Stimulated activated CD4-positive, alpha-beta T cell treated with anti-CD3 and anti-CD28 coated beads, Interleukin-4, amount 100 ng/mL, for 24 hours (primary cell): ENCODE measurements around the gene RIOK1.
"Not testable (repeated sequence)": the region's sequence is repeated elsewhere in the genome, so short reads cannot be mapped to it uniquely, and the experiment has no call there.

ENCODE experiments used
- DNase-seq: peaks from one replicate; pipeline ENCODE4 v3.0.0-alpha.2; 2020

The RIOK1 gene

DNA sequence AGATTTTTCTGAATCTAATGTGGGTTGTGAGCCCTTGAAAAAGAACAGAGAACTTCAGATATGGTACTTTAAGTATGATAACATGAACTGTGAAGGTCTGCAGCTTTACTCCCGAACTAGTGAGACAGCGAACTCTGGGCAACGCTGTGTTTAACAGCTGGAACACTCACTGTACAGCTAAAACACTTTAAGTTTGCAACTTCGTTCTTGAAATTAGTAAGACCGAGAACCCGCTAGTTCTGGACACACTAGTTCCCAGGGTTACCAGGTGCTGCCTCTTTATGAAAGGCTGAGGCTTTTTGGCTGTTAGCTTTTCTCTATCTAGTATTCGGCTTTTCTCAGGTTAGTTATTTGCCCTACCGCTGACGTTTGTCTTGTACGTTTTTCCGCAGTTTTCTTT is 52.9 kb downstream of the RIOK1 start:
- DNase-seq, result no peak

DNA sequence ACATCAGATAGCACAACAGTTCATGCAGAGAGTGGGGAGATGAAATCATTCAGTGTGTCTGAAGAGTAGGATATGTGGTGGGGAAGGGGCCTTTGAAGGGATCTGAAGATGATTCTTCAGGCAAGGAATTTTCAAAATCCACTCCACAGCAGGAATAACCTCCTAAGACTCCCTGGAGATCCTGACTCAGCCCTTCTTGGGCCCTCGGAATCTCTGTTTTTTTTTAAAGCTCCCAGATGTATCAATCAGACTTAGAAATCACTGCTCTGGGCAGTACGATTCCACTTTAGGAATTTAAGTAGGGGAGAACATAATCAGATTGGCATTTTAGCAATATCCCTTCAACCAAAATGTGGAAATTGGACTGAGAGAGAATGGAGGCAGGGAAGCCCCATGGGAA is 55.5 kb downstream of the RIOK1 start:
- no peak for DNase-seq

DNA sequence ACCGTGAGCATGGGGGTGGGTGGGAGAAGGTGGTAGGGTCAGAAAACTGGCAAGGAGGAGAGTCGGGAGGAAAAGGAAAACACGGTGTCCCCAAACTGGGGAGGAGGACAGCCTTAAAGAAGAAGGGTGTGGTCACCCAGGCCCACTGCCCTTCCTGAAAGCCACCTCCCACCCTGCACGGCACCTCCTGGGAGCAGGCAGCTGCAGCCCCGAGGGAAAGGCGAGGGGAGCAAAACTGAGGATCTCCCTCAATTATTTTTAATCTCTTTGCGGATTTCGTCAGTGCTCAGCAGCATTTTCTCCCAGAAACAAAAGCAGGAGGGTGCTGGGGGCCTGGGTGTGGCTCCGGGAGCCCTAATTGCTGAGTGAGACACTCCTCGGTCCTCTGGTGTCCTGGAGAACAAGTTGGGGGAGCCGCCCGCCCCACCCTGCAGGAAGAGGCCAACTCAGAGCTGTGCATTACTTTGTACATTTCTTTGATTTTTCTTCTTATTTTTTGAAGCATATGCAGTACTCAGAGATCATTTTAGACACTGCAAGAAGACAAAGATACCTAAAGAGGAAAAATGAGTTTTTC is 56.4 kb downstream of the RIOK1 start:
- DNase-seq, result no peak

GRCh38 chr6:7446619-7447325 is 57.2 kb downstream of the RIOK1 start:
- no peak for DNase-seq

- no peak for DNase-seq
Measured at GRCh38 chr6:7448232-7448631, 58.6 kb downstream of the RIOK1 start.

GRCh38 chr6:7449018-7449417 is 59.4 kb downstream of the RIOK1 start:
- no peak for DNase-seq

DNA sequence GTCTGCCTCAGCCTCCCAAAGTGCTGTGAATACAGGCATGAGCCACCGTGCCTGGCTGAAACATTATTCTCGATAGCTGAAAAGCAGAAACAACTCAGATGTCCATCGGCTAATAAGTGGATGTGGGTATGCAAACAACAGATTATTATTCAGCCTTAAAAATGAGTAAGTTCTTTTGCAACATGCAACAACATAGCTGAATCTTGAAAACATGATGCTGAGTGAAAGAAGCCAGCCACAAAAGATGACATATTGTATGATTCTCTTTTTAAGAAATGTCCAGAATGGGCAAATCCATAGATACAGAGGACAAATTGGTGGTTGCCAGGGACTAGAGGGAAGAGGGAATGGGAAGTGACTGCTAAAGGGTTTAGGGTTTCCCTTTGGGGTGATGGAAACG is 61.7 kb downstream of the RIOK1 start:
- no peak for DNase-seq

- DNase-seq, result no peak
Measured at GRCh38 chr6:7452898-7453297, 63.3 kb downstream of the RIOK1 start.

GRCh38 chr6:7454696-7455358 is 65.2 kb downstream of the RIOK1 start:
- DNase-seq, result no peak

GRCh38 chr6:7456302-7456701 is 66.7 kb downstream of the RIOK1 start:
- not testable (repeated sequence) for DNase-seq

DNA sequence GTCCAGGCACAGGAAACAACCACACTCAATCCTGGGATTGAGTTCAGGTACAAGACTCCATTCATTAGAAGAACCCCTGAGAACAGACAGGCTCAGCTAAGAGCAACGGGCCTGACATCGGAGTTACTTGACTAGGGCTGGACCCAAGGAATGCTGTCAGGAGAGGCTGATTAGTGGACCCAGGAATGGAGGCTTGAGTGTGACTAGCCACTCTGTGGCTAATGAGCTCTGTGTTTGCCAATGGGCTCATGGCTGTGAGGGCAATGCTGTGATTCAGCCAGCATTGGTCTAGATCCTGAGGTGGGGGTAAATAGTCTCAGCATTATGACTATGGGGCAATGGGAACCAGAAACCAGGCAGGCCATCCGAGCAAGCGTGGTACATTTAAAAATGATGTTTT is 71.8 kb downstream of the RIOK1 start:
- DNase-seq, result no peak

GRCh38 chr6:7463785-7464184 is 74.2 kb downstream of the RIOK1 start:
- no peak for DNase-seq

- no peak for DNase-seq
Measured at GRCh38 chr6:7467007-7467897, 77.6 kb downstream of the RIOK1 start.
